Neural cell (in vitro differentiated cells): ENCODE data around the gene JMJD6.

Source experiments
- CTCF ChIP-seq: fragments of 450-650 bp; IDR thresholded peaks from 2 replicates; pipeline ENCODE4 v1.5.1; 2014; ENCODE audit warnings: antibody characterized with exemption, mild to moderate bottlenecking, moderate library complexity; ENCODE audit not compliant: poor library complexity, severe bottlenecking
- POLR2AphosphoS5 ChIP-seq: IDR thresholded peaks from 2 replicates; pipeline ENCODE4 v1.6.1; 2012
- REST ChIP-seq: IDR thresholded peaks from 2 replicates; pipeline ENCODE4 v1.6.1; 2012; ENCODE audit warnings: borderline replicate concordance
- SMC3 ChIP-seq: fragments of 450-650 bp; conservative IDR thresholded peaks from 2 replicates; pipeline ENCODE4 v1.6.1; 2014; ENCODE audit warnings: antibody characterized with exemption, mild to moderate bottlenecking, moderate library complexity; ENCODE audit not compliant: poor library complexity

GRCh38 chr17:76670020-76670717 lies 56.2 kb downstream of the JMJD6 start:
- TF ChIP-seq CTCF: no peak
- no peak for TF ChIP-seq POLR2AphosphoS5
- TF ChIP-seq SMC3: no peak
- no peak for TF ChIP-seq REST
